Caco-2 (cell line): Measurements from ENCODE around the gene MT1F. TPM values are rescaled to one million over a fixed set of nuclear protein-coding genes. Genes with fewer than 3 reads are reported as not detected.

Source experiments
- BruUV-seq: library from RNA; stranded (reverse); fragments of 400-500 nt; replicated peaks from 2 replicates; lab custom pipeline; 2021; lab: Mats Ljungman, UMichigan
- CTCF ChIA-PET: fragments of 300-600 bp; sonication (Branson Sonifier 250); formaldehyde crosslinking; loops from one replicate; lab custom pipeline; 2022; ENCODE audit warnings: antibody characterized with exemption; lab: Charles Lee
- POLR2A ChIA-PET: fragments of 300-600 bp; sonication (Branson Sonifier 250); formaldehyde crosslinking; loops from one replicate; lab custom pipeline; 2022; ENCODE audit warnings: antibody characterized with exemption; lab: Charles Lee
- DNase-seq, 2 experiments: peaks; one replicate each; pipeline versions ENCODE4 v3.0.0 to v3.0.0-alpha.2; 2020 to 2022
- H3K27me3 ChIP-seq: replicated peaks from 2 replicates; pipeline ENCODE4 v1.6.0; 2011; ENCODE audit warnings: low read length; ENCODE audit not compliant: control insufficient read depth, insufficient read depth
- H3K36me3 ChIP-seq: 2 replicates; pipeline ENCODE4 v1.5.1; 2011; ENCODE audit warnings: low read length; ENCODE audit not compliant: control insufficient read depth, insufficient read depth
- H3K4me1 ChIP-seq: fragments of 250-450 bp; sonication (Bioruptor Pico); 2 replicates; pipeline ENCODE4 v1.5.1; 2020; ENCODE audit warnings: mild to moderate bottlenecking
- H3K4me3 ChIP-seq: 2 replicates; pipeline ENCODE4 v1.5.1; 2011; ENCODE audit warnings: low read depth, mild to moderate bottlenecking, control low read depth, low read length
- H3K9me3 ChIP-seq: fragments of 250-450 bp; sonication (Bioruptor Pico); 2 replicates; pipeline ENCODE4 v1.5.1; 2020; ENCODE audit warnings: mild to moderate bottlenecking, moderate library complexity
- H3K27ac Mint-ChIP-seq: one replicate; pipeline ENCODE4 v1.8.0; 2022; ENCODE audit warnings: mixed read lengths; ENCODE audit not compliant: unreplicated experiment
- H3K27me3 Mint-ChIP-seq: one replicate; pipeline ENCODE4 v1.8.0; 2022; ENCODE audit warnings: mixed read lengths; ENCODE audit not compliant: insufficient read depth, unreplicated experiment
- H3K36me3 Mint-ChIP-seq: one replicate; pipeline ENCODE4 v1.8.0; 2022; ENCODE audit warnings: mild to moderate bottlenecking, mixed read lengths; ENCODE audit not compliant: insufficient read depth, unreplicated experiment
- H3K4me1 Mint-ChIP-seq: one replicate; pipeline ENCODE4 v1.8.0; 2022; ENCODE audit warnings: low read depth, mixed read lengths; ENCODE audit not compliant: unreplicated experiment
- H3K4me3 Mint-ChIP-seq: one replicate; pipeline ENCODE4 v1.8.0; 2022; ENCODE audit warnings: mild to moderate bottlenecking, moderate library complexity, mixed read lengths; ENCODE audit not compliant: unreplicated experiment
- H3K9me3 Mint-ChIP-seq: one replicate; pipeline ENCODE4 v1.8.0; 2022; ENCODE audit warnings: mixed read lengths; ENCODE audit not compliant: unreplicated experiment
- intact Hi-C: fragments of 100-400 bp; cut with micrococcal nuclease; formaldehyde crosslinking; loops from one replicate; pipeline ENCODE4 v1.10.0; 2022; ENCODE audit not compliant: unreplicated experiment
- total RNA-seq: library from RNA; stranded (reverse); gene quantifications from 2 replicates; pipeline ENCODE4 v1.2.3, GENCODE V29; 2022
- TF ChIP-seq, protein P1 (sequence below), 2 experiments: fragments of 200-600 bp in 1 of 2; IDR thresholded peaks; 1 replicate in 1 of 2; 2 replicates in 1 of 2; pipeline versions ENCODE4 v1.5.1 to v1.8.0; 2011 to 2022; ENCODE audit warnings: antibody characterized with exemption in 1 of 2, control low read depth in 1 of 2, inconsistent platforms in 1 of 2, low read depth in 1 of 2, low read length in 1 of 2, mild to moderate bottlenecking in 1 of 2, moderate library complexity in 1 of 2; ENCODE audit not compliant: insufficient read depth in 1 of 2, severe bottlenecking in 1 of 2, unreplicated experiment in 1 of 2

MT1F gene
- total RNA-seq, 1 experiment from 2014 or later, result 12.5 TPM

DNA sequence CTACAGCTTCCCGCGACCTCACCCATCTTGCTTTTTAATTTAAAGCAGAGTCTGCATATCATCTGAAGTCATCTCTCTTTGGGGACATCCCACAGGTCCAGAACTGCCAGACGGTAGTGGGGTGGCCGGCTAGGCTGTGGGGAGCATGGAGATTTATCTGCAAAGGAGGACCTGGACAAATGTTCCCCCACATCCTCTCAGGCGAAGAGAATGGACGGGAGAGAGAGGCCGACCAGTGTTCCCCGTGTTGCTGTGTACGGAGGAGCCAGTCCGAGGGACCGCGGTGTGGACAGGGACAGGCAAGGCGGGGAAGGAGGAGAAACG is 26.0 kb upstream of the MT1F start:
- Mint-ChIP-seq H3K4me1 (peaks cover 5% of the 10 kb centered on the region), H3K27ac (no peak overlapping the region), H3K27me3 (peaks cover 28% of the 10 kb centered on the region), H3K9me3 (no peaks in the 10 kb centered on the region), H3K4me3 (peak overlapping the region; percentile 76), H3K36me3 (no peaks in the 10 kb centered on the region)
- Histone ChIP-seq H3K27me3 (peaks cover 8% of the 10 kb centered on the region; the same call in 1 of the 2 replicates), H3K4me3 (peak overlapping the region; percentile 26), H3K9me3 (no peaks in the 10 kb centered on the region), H3K4me1 (no peaks in the 10 kb centered on the region), H3K36me3 (no peaks in the 10 kb centered on the region)
- intact Hi-C loops, result no loop called here
- no TSS peak for BruUV-seq
- CTCF ChIA-PET, result no interaction called here
- no peak for DNase-seq
- TF ChIP-seq, protein P1, sequence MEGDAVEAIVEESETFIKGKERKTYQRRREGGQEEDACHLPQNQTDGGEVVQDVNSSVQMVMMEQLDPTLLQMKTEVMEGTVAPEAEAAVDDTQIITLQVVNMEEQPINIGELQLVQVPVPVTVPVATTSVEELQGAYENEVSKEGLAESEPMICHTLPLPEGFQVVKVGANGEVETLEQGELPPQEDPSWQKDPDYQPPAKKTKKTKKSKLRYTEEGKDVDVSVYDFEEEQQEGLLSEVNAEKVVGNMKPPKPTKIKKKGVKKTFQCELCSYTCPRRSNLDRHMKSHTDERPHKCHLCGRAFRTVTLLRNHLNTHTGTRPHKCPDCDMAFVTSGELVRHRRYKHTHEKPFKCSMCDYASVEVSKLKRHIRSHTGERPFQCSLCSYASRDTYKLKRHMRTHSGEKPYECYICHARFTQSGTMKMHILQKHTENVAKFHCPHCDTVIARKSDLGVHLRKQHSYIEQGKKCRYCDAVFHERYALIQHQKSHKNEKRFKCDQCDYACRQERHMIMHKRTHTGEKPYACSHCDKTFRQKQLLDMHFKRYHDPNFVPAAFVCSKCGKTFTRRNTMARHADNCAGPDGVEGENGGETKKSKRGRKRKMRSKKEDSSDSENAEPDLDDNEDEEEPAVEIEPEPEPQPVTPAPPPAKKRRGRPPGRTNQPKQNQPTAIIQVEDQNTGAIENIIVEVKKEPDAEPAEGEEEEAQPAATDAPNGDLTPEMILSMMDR (IDR thresholded peaks at IDR 0.05; ENCODE audit: insufficient read depth in 1 of 2, low read depth in 1 of 2, low read length in 1 of 2, severe bottlenecking in 1 of 2, unreplicated experiment in 1 of 2), result no peak
- POLR2A ChIA-PET, result no interaction called here

DNA sequence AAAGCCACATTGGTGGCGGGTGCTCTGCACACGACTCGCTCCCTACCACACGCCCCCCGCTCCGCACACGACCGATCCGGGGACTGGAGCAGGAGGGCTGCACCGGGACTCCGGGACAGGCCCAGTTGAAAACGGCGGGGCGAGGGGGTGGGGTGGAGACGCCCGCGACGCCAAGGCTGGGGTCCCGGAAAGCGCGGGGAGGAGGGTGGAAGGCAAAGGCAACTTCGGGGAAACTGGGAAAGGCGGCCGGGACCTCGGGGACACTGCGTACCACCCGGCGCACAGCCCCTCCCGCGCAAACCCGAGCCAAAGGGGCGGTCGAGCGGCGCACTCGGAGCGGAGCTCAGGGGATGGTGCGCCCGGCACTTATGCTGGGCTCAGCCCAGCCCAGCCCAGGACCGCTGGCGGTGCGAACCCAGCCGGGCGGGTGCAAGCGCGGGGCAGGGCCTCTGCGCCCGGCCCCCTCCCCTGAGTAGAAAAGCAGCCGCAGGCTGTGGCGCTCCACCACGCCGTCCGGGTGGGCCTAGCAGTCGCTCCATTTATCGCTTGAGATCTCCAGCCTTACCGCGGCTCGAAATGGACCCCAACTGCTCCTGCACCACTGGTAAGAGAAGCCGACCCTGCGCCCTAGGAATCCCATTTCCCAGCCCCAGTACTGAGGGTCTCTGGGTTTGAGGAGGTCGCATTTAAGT is 25.5 kb upstream of the MT1F start, which contains the start of gene MT1M:
Gene MT1M (plus strand): TSS at position 504 of the 692 bp plus-strand sequence. CDS start 73 bp downstream, at position 577.
- H3K4me1 Mint-ChIP-seq, result peaks cover 5% of the 10 kb centered on the region
- H3K4me3 Mint-ChIP-seq, result peak within 1 kb of the TSS; percentile 76
- Histone ChIP-seq H3K4me3 (peak within 1 kb of the TSS; percentile 26), H3K9me3 (no peaks in the 10 kb centered on the region), H3K27me3 (peaks cover 8% of the 10 kb centered on the region), H3K36me3 (no peaks in the 10 kb centered on the region), H3K4me1 (no peaks in the 10 kb centered on the region)
- intact Hi-C loops, result no loop called here
- ChIA-PET POLR2A (no interaction called here), CTCF (no interaction called here)
- H3K27ac Mint-ChIP-seq, result no peak within 1 kb of the TSS
- no peaks in the 10 kb centered on the region for H3K36me3 Mint-ChIP-seq
- H3K9me3 Mint-ChIP-seq, result no peaks in the 10 kb centered on the region
- BruUV-seq, result no TSS peak
- no peak for DNase-seq
- TF ChIP-seq, protein P1 (IDR thresholded peaks at IDR 0.05; ENCODE audit: insufficient read depth in 1 of 2, low read depth in 1 of 2, low read length in 1 of 2, severe bottlenecking in 1 of 2, unreplicated experiment in 1 of 2), result no peak
- peaks cover 28% of the 10 kb centered on the region for H3K27me3 Mint-ChIP-seq

DNA sequence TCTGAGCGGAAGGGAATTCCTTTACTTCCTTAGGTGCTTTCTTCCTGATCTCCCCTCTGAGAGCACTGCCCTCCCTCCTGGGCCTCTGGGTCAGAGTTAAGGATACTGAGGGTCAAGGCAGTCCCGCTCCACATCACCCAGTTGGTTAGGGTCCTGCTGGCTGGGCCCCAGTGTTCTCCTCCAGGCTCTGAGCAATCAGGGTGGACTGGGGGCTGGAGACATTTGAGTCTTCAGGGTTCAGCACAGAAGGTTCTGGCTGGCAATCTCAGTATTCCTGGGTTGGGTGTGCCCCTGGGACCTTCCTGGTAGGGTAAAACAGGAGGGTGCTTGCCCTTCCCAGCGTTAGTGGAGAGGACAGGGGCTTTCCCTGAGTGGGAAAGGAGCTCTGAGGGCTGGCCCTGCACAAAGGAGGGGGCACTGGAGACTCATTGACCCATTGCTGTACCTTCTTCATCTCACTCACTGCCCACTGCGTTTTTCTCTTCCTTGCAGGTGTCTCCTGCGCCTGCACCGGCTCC is 24.9 kb upstream of the MT1F start:
- Histone ChIP-seq H3K4me1 (no peaks in the 10 kb centered on the region), H3K36me3 (no peaks in the 10 kb centered on the region), H3K27me3 (peaks cover 10% of the 10 kb centered on the region), H3K4me3 (no peak overlapping the region), H3K9me3 (no peaks in the 10 kb centered on the region)
- peak overlapping the region; percentile 76 for H3K4me3 Mint-ChIP-seq
- H3K27me3 Mint-ChIP-seq, result peaks cover 31% of the 10 kb centered on the region
- H3K36me3 Mint-ChIP-seq, result no peaks in the 10 kb centered on the region
- no TSS peak for BruUV-seq
- peaks cover 5% of the 10 kb centered on the region for H3K4me1 Mint-ChIP-seq
- ChIA-PET POLR2A (no interaction called here), CTCF (no interaction called here)
- H3K27ac Mint-ChIP-seq, result no peak overlapping the region
- intact Hi-C loops, result no loop called here
- TF ChIP-seq, protein P1 (IDR thresholded peaks at IDR 0.05; ENCODE audit: insufficient read depth in 1 of 2, low read depth in 1 of 2, low read length in 1 of 2, severe bottlenecking in 1 of 2, unreplicated experiment in 1 of 2), result no peak
- H3K9me3 Mint-ChIP-seq, result no peaks in the 10 kb centered on the region
- DNase-seq, result no peak
